Lower leg skin (tissue), 3 donors: Measurements from ENCODE around the gene STX18.

Experiments
- POLR2A ChIP-seq, 2 donors: fragments of 450-650 bp; IDR thresholded peaks; one replicate each; pipeline ENCODE4 v1.6.1; 2016 to 2017; ENCODE audit warnings: antibody characterized with exemption in 2 of 2, mild to moderate bottlenecking in 1 of 2, moderate library complexity in 1 of 2
- TF ChIP-seq, protein P1 (sequence below), 3 donors: fragments of 450-650 bp; IDR thresholded peaks; one replicate each; pipeline ENCODE4 v1.5.1; 2016; ENCODE audit warnings: antibody characterized with exemption in 3 of 3, mild to moderate bottlenecking in 3 of 3, moderate library complexity in 2 of 3

DNA sequence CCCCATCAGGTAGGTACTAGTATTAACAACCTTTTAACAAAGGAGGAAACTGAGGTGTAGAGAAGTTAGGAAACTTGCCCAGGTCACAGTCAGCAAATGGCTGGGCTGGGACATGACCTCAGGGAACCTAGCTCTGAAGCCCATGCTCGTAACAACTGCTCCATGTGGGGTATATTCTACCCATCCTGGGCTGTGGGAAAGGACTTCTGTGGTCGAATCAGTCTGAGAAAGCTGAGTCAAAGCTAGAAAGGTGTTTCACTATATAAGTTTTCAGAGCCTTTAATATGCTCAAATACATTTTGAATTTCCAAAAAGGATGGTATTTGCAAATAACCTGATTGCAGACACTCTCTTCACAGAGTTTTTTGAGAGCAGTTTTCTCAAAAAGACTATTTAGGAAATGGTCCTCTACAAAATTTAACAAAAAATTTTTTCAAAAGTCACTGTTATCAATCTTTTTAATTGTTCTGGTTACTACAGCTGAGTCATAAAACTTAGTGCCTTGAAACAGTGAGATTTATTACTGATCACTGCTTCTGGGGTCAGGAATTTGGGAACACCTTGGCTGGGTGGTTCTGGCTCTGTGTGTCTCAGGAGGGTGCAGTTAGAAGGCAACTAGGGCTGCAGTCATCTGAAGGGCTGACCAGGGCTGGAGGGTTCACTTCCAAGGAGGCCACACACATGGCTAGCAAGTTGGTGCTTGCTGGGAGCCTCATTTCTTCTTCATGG, 101.4 kb downstream of the STX18 start:
- no peak for TF ChIP-seq POLR2A (IDR thresholded peaks at IDR 0.05)
- TF ChIP-seq, protein P1, sequence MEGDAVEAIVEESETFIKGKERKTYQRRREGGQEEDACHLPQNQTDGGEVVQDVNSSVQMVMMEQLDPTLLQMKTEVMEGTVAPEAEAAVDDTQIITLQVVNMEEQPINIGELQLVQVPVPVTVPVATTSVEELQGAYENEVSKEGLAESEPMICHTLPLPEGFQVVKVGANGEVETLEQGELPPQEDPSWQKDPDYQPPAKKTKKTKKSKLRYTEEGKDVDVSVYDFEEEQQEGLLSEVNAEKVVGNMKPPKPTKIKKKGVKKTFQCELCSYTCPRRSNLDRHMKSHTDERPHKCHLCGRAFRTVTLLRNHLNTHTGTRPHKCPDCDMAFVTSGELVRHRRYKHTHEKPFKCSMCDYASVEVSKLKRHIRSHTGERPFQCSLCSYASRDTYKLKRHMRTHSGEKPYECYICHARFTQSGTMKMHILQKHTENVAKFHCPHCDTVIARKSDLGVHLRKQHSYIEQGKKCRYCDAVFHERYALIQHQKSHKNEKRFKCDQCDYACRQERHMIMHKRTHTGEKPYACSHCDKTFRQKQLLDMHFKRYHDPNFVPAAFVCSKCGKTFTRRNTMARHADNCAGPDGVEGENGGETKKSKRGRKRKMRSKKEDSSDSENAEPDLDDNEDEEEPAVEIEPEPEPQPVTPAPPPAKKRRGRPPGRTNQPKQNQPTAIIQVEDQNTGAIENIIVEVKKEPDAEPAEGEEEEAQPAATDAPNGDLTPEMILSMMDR (IDR thresholded peaks at IDR 0.05) = no peak
